Natural killer cell (primary cell): ENCODE results near the gene ALOX12. TPM values are rescaled to one million over a fixed set of nuclear protein-coding genes. Genes with fewer than 3 reads are reported as not detected.
A peak's percentile ranks its signal among the peaks of the same experiment; 100 is the strongest.
"Not testable (repeated sequence)": the region's sequence is repeated elsewhere in the genome, so short reads cannot be mapped to it uniquely, and the experiment has no call there.

Source experiments
- ATAC-seq, 3 donors: fragments of 150-1000 bp in 2 of 3; fragments of 200-7000 bp in 1 of 3; cut with Tn5 transposase; 1 replicate in 1 of 3; 2 replicates in 2 of 3; pipeline ENCODE4 v1.10.0; 2021; ENCODE audit warnings: mild to moderate bottlenecking in 2 of 3, moderate library complexity in 2 of 3
- DNase-seq, 2 donors: peaks; one replicate each; pipeline versions ENCODE4 v3.0.0 to v3.0.0-alpha.2; 2013 to 2021; ENCODE audit warnings: mixed read lengths in 1 of 2
- H3K27ac ChIP-seq: one replicate; pipeline ENCODE4 v1.5.1; 2013; ENCODE audit warnings: mild to moderate bottlenecking, low read length
- H3K27me3 ChIP-seq: one replicate; pipeline ENCODE4 v1.6.1; 2013; ENCODE audit warnings: low read length; ENCODE audit not compliant: control insufficient read depth, insufficient read depth
- H3K36me3 ChIP-seq: one replicate; pipeline ENCODE4 v1.6.1; 2013; ENCODE audit warnings: low read length; ENCODE audit not compliant: control insufficient read depth, insufficient read depth
- H3K4me1 ChIP-seq: one replicate; pipeline ENCODE4 v1.6.1; 2013; ENCODE audit warnings: low read length; ENCODE audit not compliant: control insufficient read depth, insufficient read depth
- H3K4me3 ChIP-seq: one replicate; pipeline ENCODE4 v1.5.1; 2013; ENCODE audit warnings: low read length
- H3K9me3 ChIP-seq: one replicate; pipeline ENCODE4 v1.6.1; 2013; ENCODE audit warnings: low read length; ENCODE audit not compliant: control insufficient read depth, insufficient read depth
- H3K27ac Mint-ChIP-seq, 2 donors: one replicate each; pipeline ENCODE4 v1.8.0; 2022; ENCODE audit warnings: mild to moderate bottlenecking in 2 of 2, mixed read lengths in 2 of 2, moderate library complexity in 1 of 2
- H3K27me3 Mint-ChIP-seq, 2 donors: one replicate each; pipeline ENCODE4 v1.8.0; 2022; ENCODE audit warnings: low read depth in 2 of 2, mixed read lengths in 2 of 2
- H3K36me3 Mint-ChIP-seq: one replicate; pipeline ENCODE4 v1.8.0; 2022; ENCODE audit warnings: mixed read lengths
- H3K4me1 Mint-ChIP-seq, 2 donors: one replicate each; pipeline ENCODE4 v1.8.0; 2022; ENCODE audit warnings: mixed read lengths in 2 of 2
- H3K4me3 Mint-ChIP-seq: one replicate; pipeline ENCODE4 v1.8.0; 2022; ENCODE audit warnings: mild to moderate bottlenecking, moderate library complexity, mixed read lengths
- H3K9me3 Mint-ChIP-seq, 2 donors: one replicate each; pipeline ENCODE4 v1.8.0; 2022; ENCODE audit warnings: mixed read lengths in 2 of 2
- WGBS: methylation state at CpG from one replicate; pipeline ENCODE4 v1.1.7; 2013; ENCODE audit warnings: missing lambda C conversion rate; ENCODE audit not compliant: insufficient coverage; 5-methylcytosine and 5-hydroxymethylcytosine counted together
- intact Hi-C: fragments of 100-400 bp; cut with micrococcal nuclease; formaldehyde crosslinking; loops from one replicate; pipeline ENCODE4 v1.14.2; 2022
- total RNA-seq, 4 donors: library from RNA; stranded (reverse); fragments of 120-200 nt in 1 of 4; gene quantifications; one replicate each; pipeline versions ENCODE4 v1.2.3 to v1.2.4, GENCODE V29; 2013 to 2022
- TF ChIP-seq, protein P1 (sequence below): fragments of 200-600 bp; IDR thresholded peaks from one replicate; pipeline ENCODE4 v1.8.0; 2022; ENCODE audit warnings: antibody characterized with exemption

Gene ALOX12
- 1 to 10 TPM in 2 of 3 donors, under 1 TPM in 1; 0.77 to 2.4 (median 1.3) TPM for total RNA-seq
- 4.1 TPM for total RNA-seq (2013)

DNA sequence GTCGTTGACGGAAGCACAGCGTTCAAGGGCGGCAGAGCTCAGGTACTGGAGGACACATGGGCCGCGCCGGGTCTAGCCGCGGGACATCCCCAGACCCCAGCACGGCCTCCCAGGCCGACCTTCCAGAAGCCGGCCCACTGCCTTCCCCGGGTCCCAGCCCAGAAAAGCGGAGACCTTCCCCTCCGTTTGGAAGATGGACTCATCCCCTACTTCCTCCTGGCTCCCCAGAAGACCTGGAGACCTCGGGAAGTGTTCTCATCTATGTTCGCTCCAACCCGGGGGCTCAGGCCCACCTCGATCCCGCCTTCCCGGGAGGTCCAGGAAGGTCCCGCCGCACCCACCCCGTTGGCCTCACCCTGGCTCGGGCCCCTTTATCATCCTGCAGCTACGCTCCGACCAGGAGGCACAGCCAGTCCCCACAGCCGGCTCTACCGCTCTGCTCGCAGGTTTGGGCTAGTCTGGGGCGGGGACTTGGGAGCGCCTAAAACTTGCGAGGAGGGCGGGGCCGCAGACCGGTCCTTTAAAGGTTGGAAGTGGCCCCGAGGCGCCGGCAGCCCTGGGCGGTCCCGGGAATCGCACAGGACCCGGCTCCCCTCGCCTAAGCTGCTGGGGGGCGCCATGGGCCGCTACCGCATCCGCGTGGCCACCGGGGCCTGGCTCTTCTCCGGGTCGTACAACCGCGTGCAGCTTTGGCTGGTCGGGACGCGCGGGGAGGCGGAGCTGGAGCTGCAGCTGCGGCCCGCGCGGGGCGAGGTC, at the start of gene ALOX12:
ALOX12 (plus strand) TSS at position 550 of the 756 bp plus-strand sequence; CDS start at position 619, 69 bp downstream.
- DNase-seq (no peak), ATAC-seq (peak in 1 of 3 donors; percentile 18)
- no peak within 1 kb of the TSS for H3K27ac Mint-ChIP-seq
- Histone ChIP-seq H3K9me3 (no peaks in the 10 kb centered on the region), H3K4me3 (no peak within 1 kb of the TSS), H3K27ac (no peak within 1 kb of the TSS), H3K27me3 (no peaks in the 10 kb centered on the region), H3K36me3 (peaks cover 24% of the 10 kb centered on the region), H3K4me1 (peaks cover 3% of the 10 kb centered on the region)
- TF ChIP-seq, protein P1, sequence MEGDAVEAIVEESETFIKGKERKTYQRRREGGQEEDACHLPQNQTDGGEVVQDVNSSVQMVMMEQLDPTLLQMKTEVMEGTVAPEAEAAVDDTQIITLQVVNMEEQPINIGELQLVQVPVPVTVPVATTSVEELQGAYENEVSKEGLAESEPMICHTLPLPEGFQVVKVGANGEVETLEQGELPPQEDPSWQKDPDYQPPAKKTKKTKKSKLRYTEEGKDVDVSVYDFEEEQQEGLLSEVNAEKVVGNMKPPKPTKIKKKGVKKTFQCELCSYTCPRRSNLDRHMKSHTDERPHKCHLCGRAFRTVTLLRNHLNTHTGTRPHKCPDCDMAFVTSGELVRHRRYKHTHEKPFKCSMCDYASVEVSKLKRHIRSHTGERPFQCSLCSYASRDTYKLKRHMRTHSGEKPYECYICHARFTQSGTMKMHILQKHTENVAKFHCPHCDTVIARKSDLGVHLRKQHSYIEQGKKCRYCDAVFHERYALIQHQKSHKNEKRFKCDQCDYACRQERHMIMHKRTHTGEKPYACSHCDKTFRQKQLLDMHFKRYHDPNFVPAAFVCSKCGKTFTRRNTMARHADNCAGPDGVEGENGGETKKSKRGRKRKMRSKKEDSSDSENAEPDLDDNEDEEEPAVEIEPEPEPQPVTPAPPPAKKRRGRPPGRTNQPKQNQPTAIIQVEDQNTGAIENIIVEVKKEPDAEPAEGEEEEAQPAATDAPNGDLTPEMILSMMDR, result no peak
- no peaks in the 10 kb centered on the region for H3K9me3 Mint-ChIP-seq
- intact Hi-C loops, result no loop called here
- no peak within 1 kb of the TSS for H3K4me3 Mint-ChIP-seq
- no peaks in the 10 kb centered on the region for H3K27me3 Mint-ChIP-seq
- H3K36me3 Mint-ChIP-seq, result no peaks in the 10 kb centered on the region
- peaks cover 8 to 12% of the 10 kb centered on the region in 2 donors for H3K4me1 Mint-ChIP-seq
- 56% methylated on average over 64 of the region's 64 CpGs for WGBS

DNA sequence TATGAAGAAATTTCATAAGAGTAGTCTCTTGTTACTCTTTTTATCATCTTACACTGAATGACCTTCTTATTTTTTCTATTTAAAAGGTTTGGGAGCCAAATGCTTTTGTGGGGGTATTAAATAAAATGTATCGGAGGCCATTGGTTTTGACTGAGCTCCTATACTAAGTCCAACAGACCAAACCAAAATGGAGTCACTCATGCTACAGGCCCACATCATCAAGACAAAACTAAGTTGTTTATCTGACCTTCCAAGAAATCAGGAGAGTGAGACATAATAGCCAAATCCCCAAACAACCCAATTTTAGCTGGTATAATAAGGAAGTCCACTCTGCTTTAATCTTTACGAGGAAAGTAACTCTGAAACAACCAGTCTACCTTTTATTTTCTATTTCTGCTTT, 48.1 kb upstream of the ALOX12 start:
- no peak overlapping the region for H3K27ac ChIP-seq
- TF ChIP-seq, protein P1, result no peak
- no peaks in the 10 kb centered on the region for H3K9me3 ChIP-seq
- H3K4me1 Mint-ChIP-seq, result peaks cover 5 to 6% of the 10 kb centered on the region in 2 donors
- no peaks in the 10 kb centered on the region for H3K27me3 Mint-ChIP-seq
- ATAC-seq (no peak), DNase-seq (no peak)
- intact Hi-C loops, result no loop called here
- H3K4me1 ChIP-seq, result no peaks in the 10 kb centered on the region
- H3K27ac Mint-ChIP-seq, result no peak overlapping the region
- no peaks in the 10 kb centered on the region for H3K36me3 ChIP-seq
- H3K36me3 Mint-ChIP-seq, result no peaks in the 10 kb centered on the region
- 83% methylated on average over 1 of the region's 2 CpGs for WGBS
- H3K4me3 Mint-ChIP-seq, result no peak overlapping the region
- no peaks in the 10 kb centered on the region for H3K27me3 ChIP-seq
- H3K4me3 ChIP-seq, result no peak overlapping the region
- no peaks in the 10 kb centered on the region for H3K9me3 Mint-ChIP-seq

- Mint-ChIP-seq H3K36me3 (no peaks in the 10 kb centered on the region), H3K27me3 (no peaks in the 10 kb centered on the region), H3K27ac (no peak overlapping the region), H3K4me3 (no peak overlapping the region), H3K9me3 (no peaks in the 10 kb centered on the region), H3K4me1 (peaks cover 5 to 6% of the 10 kb centered on the region in 2 donors)
- intact Hi-C loops, result no loop called here
- Histone ChIP-seq H3K9me3 (no peaks in the 10 kb centered on the region), H3K27me3 (no peaks in the 10 kb centered on the region), H3K4me3 (no peak overlapping the region), H3K36me3 (no peaks in the 10 kb centered on the region), H3K4me1 (no peaks in the 10 kb centered on the region), H3K27ac (no peak overlapping the region)
- ATAC-seq (no peak), DNase-seq (no peak)
- WGBS, result 29% methylated on average over 5 of the region's 5 CpGs
- TF ChIP-seq, protein P1, result no peak
Measured at GRCh38 chr17:6948562-6948961, 47.3 kb upstream of the ALOX12 start.

DNA sequence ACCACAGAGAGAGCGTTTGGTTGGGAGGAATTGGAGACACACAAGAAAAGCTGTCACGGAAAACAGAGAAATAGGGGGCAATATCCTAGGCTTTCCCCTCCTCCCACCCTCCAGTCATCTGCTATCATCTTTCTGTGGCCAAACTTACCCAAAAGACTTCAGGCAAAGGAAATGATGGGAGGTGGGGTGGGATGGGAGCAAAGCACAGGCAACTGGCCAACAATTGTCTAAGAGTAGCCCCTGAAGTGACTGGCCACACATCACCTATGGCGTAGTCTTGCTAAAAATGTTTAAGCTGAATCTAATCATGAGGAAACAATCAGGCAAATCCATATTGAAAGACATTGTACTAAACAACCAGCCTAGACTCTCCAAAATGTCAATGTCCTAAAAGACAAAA, 46.9 kb upstream of the ALOX12 start:
- H3K27me3 ChIP-seq, result no peaks in the 10 kb centered on the region
- intact Hi-C loops, result no loop called here
- 70% methylated on average over 3 of the region's 3 CpGs for WGBS
- Mint-ChIP-seq H3K4me1 (peaks cover 5 to 6% of the 10 kb centered on the region in 2 donors), H3K9me3 (no peaks in the 10 kb centered on the region), H3K4me3 (no peak overlapping the region), H3K36me3 (no peaks in the 10 kb centered on the region), H3K27ac (no peak overlapping the region), H3K27me3 (no peaks in the 10 kb centered on the region)
- no peaks in the 10 kb centered on the region for H3K9me3 ChIP-seq
- H3K36me3 ChIP-seq, result no peaks in the 10 kb centered on the region
- H3K27ac ChIP-seq, result no peak overlapping the region
- TF ChIP-seq, protein P1, result no peak
- ATAC-seq, result no peak
- no peak for DNase-seq
- H3K4me3 ChIP-seq, result no peak overlapping the region
- H3K4me1 ChIP-seq, result no peaks in the 10 kb centered on the region

GRCh38 chr17:6950938-6951337, 44.9 kb upstream of the ALOX12 start:
- intact Hi-C loops, H3K27ac Mint-ChIP-seq, H3K27me3 ChIP-seq, DNase-seq, H3K36me3 ChIP-seq, H3K9me3 ChIP-seq, H3K4me3 Mint-ChIP-seq, H3K4me3 ChIP-seq, H3K27ac ChIP-seq, H3K27me3 Mint-ChIP-seq, ATAC-seq, H3K36me3 Mint-ChIP-seq, H3K4me1 ChIP-seq, H3K4me1 Mint-ChIP-seq, H3K9me3 Mint-ChIP-seq: not testable (repeated sequence)
- 100% methylated on average over 1 of the region's 2 CpGs for WGBS
